HG02763 (cell line): ENCODE results near the gene NT5DC3.
A peak's percentile ranks its signal among the peaks of the same experiment; 100 is the strongest.
"Not testable (repeated sequence)": the region's sequence is repeated elsewhere in the genome, so short reads cannot be mapped to it uniquely, and the experiment has no call there.

Experiments used
- ATAC-seq: cut with Tn5 transposase; IDR thresholded peaks from one replicate; pipeline ENCODE4 v1.9.1; 2021; ENCODE audit warnings: mild to moderate bottlenecking, moderate library complexity; ENCODE audit not compliant: unreplicated experiment

NT5DC3 gene

GRCh38 chr12:103855896-103856657 is 15.0 kb upstream of the NT5DC3 start:
- no peak for ATAC-seq

- no peak for ATAC-seq
Measured at GRCh38 chr12:103855036-103855712, 14.1 kb upstream of the NT5DC3 start.

GRCh38 chr12:103854372-103854973 is 13.4 kb upstream of the NT5DC3 start:
- ATAC-seq: no peak

- no peak for ATAC-seq
Measured at GRCh38 chr12:103852498-103852997, 11.5 kb upstream of the NT5DC3 start.

- ATAC-seq: no peak
Measured at GRCh38 chr12:103851127-103851526, 10.1 kb upstream of the NT5DC3 start.

GRCh38 chr12:103850429-103850828 is 9.4 kb upstream of the NT5DC3 start:
- ATAC-seq: no peak

GRCh38 chr12:103848917-103849491 is 8.0 kb upstream of the NT5DC3 start:
- no peak for ATAC-seq

GRCh38 chr12:103848143-103848542 is 7.1 kb upstream of the NT5DC3 start:
- ATAC-seq: no peak

- no peak for ATAC-seq
Measured at GRCh38 chr12:103846415-103846814, 5.4 kb upstream of the NT5DC3 start.

- ATAC-seq: no peak
Measured at GRCh38 chr12:103844305-103844704, 3.3 kb upstream of the NT5DC3 start.

- peak; percentile 4 for ATAC-seq
Measured at GRCh38 chr12:103841690-103842584, 903 bp upstream of the NT5DC3 start.

GRCh38 chr12:103840462-103840875 is 565 bp downstream of the NT5DC3 start:
- ATAC-seq: peak; percentile 3

- ATAC-seq: no peak
Measured at GRCh38 chr12:103839609-103840461, 1.2 kb downstream of the NT5DC3 start.

- ATAC-seq: no peak
Measured at GRCh38 chr12:103839103-103839502, 1.9 kb downstream of the NT5DC3 start.

- no peak for ATAC-seq
Measured at GRCh38 chr12:103838254-103838914, 2.6 kb downstream of the NT5DC3 start.

- ATAC-seq: no peak
Measured at GRCh38 chr12:103836345-103836744, 4.7 kb downstream of the NT5DC3 start.

GRCh38 chr12:103835747-103836335 is 5.2 kb downstream of the NT5DC3 start:
- not testable (repeated sequence) for ATAC-seq

- ATAC-seq: no peak
Measured at GRCh38 chr12:103834942-103835341, 6.1 kb downstream of the NT5DC3 start.

- ATAC-seq: no peak
Measured at GRCh38 chr12:103833891-103834290, 7.1 kb downstream of the NT5DC3 start.
